ENCODE data around the gene SPG21.

The SPG21 gene

GRCh38 chr15:64934023-64934422 is 55.7 kb downstream of the SPG21 start:
- no peak for DNase-seq

- no peak for DNase-seq
Measured at GRCh38 chr15:64931381-64931780, 58.3 kb downstream of the SPG21 start.

- DNase-seq: no peak
Measured at GRCh38 chr15:64930778-64931371, 58.8 kb downstream of the SPG21 start.

GRCh38 chr15:64930019-64930652 is 59.6 kb downstream of the SPG21 start:
- no peak for DNase-seq

GRCh38 chr15:64928626-64929220 is 61.0 kb downstream of the SPG21 start:
- no peak for DNase-seq

GRCh38 chr15:64926661-64927060 is 63.1 kb downstream of the SPG21 start:
- no peak for DNase-seq

- DNase-seq: no peak
Measured at GRCh38 chr15:64925335-64926330, 64.1 kb downstream of the SPG21 start.

GRCh38 chr15:64923546-64923945 is 66.2 kb downstream of the SPG21 start:
- DNase-seq: no peak

GRCh38 chr15:64921711-64922110 is 68.0 kb downstream of the SPG21 start:
- DNase-seq: no peak

- no peak for DNase-seq
Measured at GRCh38 chr15:64919721-64920120, 70.0 kb downstream of the SPG21 start.

- DNase-seq: no peak
Measured at GRCh38 chr15:64917211-64917610, 72.5 kb downstream of the SPG21 start.

GRCh38 chr15:64916365-64916764 is 73.3 kb downstream of the SPG21 start:
- no peak for DNase-seq

- no peak for DNase-seq
Measured at GRCh38 chr15:64915518-64916227, 74.0 kb downstream of the SPG21 start.

Measured in activated CD4-positive, alpha-beta T cell treated with anti-CD3 and anti-CD28 coated beads, Interleukin-2, amount 50 U/mL, for 4 hours (primary cell).